SK-N-SH (cell line): Measurements from ENCODE around the gene CLCA4. TPM values are rescaled to one million over a fixed set of nuclear protein-coding genes. Genes with fewer than 3 reads are reported as not detected.

Source experiments
- CTCF ChIA-PET: fragments of 300-600, 350-600 bp; formaldehyde crosslinking; extraction: SDS; loops from one replicate; lab custom pipeline; 2021; lab: Yijun Ruan, JAX
- POLR2A ChIA-PET: fragments of 350-600 bp; sonication (Branson Sonifier 250); formaldehyde crosslinking; extraction: SDS; loops from one replicate; lab custom pipeline; 2020; ENCODE audit warnings: antibody characterized with exemption, inconsistent platforms; lab: Yijun Ruan, JAX
- DNase-seq: peaks from one replicate; pipeline ENCODE4 v3.0.0; 2012
- H2AFZ ChIP-seq: fragments of 200-600 bp; sonication (generic); 2 replicates; pipeline ENCODE4 v1.8.1; 2016; ENCODE audit warnings: antibody characterized with exemption, mild to moderate bottlenecking, low read depth
- H3F3A ChIP-seq: fragments of 200-600 bp; sonication (generic); replicated peaks from 2 replicates; pipeline ENCODE3; 2016; ENCODE audit warnings: antibody characterized with exemption, mild to moderate bottlenecking; ENCODE audit not compliant: insufficient read depth
- H3K27ac ChIP-seq, 2 experiments: fragments of 200-500 bp in 1 of 2; fragments of 200-600 bp in 1 of 2; sonication (Bioruptor generic) in 1 of 2; sonication (generic), shearing (Covaris generic) in 1 of 2; 2 replicates each; pipeline versions ENCODE4 v1.5.1 to v1.6.1; 2014 to 2016; ENCODE audit warnings: low read depth in 2 of 2, inconsistent platforms in 1 of 2, low read length in 1 of 2, mild to moderate bottlenecking in 1 of 2, mixed read lengths in 1 of 2
- H3K27me3 ChIP-seq: fragments of 200-600 bp; sonication (generic), shearing (Covaris generic); 2 replicates; pipeline ENCODE4 v1.6.1; 2016; ENCODE audit warnings: mixed run types; ENCODE audit not compliant: insufficient read depth
- H3K36me3 ChIP-seq, 2 experiments: fragments of 200-500 bp in 1 of 2; fragments of 200-600 bp in 1 of 2; sonication (Bioruptor generic) in 1 of 2; sonication (generic) in 1 of 2; replicated peaks in 1 of 2; 2 replicates each; pipeline versions ENCODE3 to v1.5.1; 2014 to 2016; ENCODE audit warnings: low read length in 1 of 2, mild to moderate bottlenecking in 1 of 2; ENCODE audit not compliant: insufficient read depth in 2 of 2, control insufficient read depth in 1 of 2
- H3K4me1 ChIP-seq, 2 experiments: fragments of 200-500 bp in 1 of 2; fragments of 200-600 bp in 1 of 2; sonication (Bioruptor generic) in 1 of 2; sonication (generic), shearing (Covaris generic) in 1 of 2; 2 replicates each; pipeline versions ENCODE4 v1.5.1 to v1.6.1; 2014 to 2016; ENCODE audit warnings: low read depth in 1 of 2, low read length in 1 of 2, mixed run types in 1 of 2; ENCODE audit not compliant: insufficient read depth in 2 of 2, control insufficient read depth in 1 of 2
- H3K4me2 ChIP-seq: fragments of 200-600 bp; sonication (generic), shearing (Covaris generic); 2 replicates; pipeline ENCODE4 v1.6.1; 2017; ENCODE audit warnings: mixed run types
- H3K4me3 ChIP-seq, 2 experiments: fragments of 200-500 bp in 1 of 2; fragments of 200-600 bp in 1 of 2; sonication (Bioruptor generic) in 1 of 2; sonication (generic), shearing (Covaris generic) in 1 of 2; 2 replicates each; pipeline versions ENCODE4 v1.5.1 to v1.8.1; 2014 to 2016; ENCODE audit warnings: low read depth in 2 of 2, inconsistent platforms in 1 of 2, low read length in 1 of 2, mild to moderate bottlenecking in 1 of 2, mixed read lengths in 1 of 2, moderate library complexity in 1 of 2
- H3K79me2 ChIP-seq: fragments of 200-600 bp; sonication (generic); 2 replicates; pipeline ENCODE4 v1.8.1; 2017; ENCODE audit warnings: mild to moderate bottlenecking; ENCODE audit not compliant: insufficient read depth
- H3K9ac ChIP-seq: fragments of 200-600 bp; sonication (generic); 2 replicates; pipeline ENCODE4 v1.6.1; 2017; ENCODE audit warnings: mixed run types
- H3K9me2 ChIP-seq: fragments of 200-600 bp; sonication (generic); 2 replicates; pipeline ENCODE4 v1.6.1; 2017; ENCODE audit warnings: mixed run types
- H3K9me3 ChIP-seq: fragments of 200-600 bp; sonication (generic); 2 replicates; pipeline ENCODE4 v1.6.1; 2017; ENCODE audit warnings: mixed run types, mild to moderate bottlenecking, moderate library complexity
- H4K20me1 ChIP-seq: fragments of 200-600 bp; sonication (generic); 2 replicates; pipeline ENCODE4 v1.6.1; 2017; ENCODE audit warnings: mild to moderate bottlenecking, mixed run types; ENCODE audit not compliant: insufficient read depth
- ELF1 ChIP-seq: IDR thresholded peaks from 2 replicates; pipeline ENCODE4 v1.4.0; 2012
- FOSL2 ChIP-seq: IDR thresholded peaks from 2 replicates; pipeline ENCODE4 v1.4.0; 2012; ENCODE audit warnings: low read depth, mild to moderate bottlenecking, moderate library complexity, borderline replicate concordance
- GATA2 ChIP-seq: sonication (generic); formaldehyde crosslinking; IDR thresholded peaks from 2 replicates; pipeline ENCODE4 v1.5.0; 2020; ENCODE audit warnings: mild to moderate bottlenecking, missing genetic modification reagents
- RAD21 ChIP-seq: IDR thresholded peaks from 2 replicates; pipeline ENCODE4 v1.6.1; 2012; ENCODE audit warnings: mild to moderate bottlenecking, low read length
- RCOR1 ChIP-seq: fragments of 150-350 bp; IDR thresholded peaks from 2 replicates; pipeline ENCODE4 v1.6.1; 2017; ENCODE audit warnings: antibody characterized with exemption, low read length
- RFX5 ChIP-seq: IDR thresholded peaks from 2 replicates; pipeline ENCODE4 v1.6.1; 2012; ENCODE audit warnings: mild to moderate bottlenecking, improper control_type of control experiment, low read length
- SIN3A ChIP-seq: IDR thresholded peaks from 2 replicates; pipeline ENCODE4 v1.6.1; 2012; ENCODE audit warnings: low read depth, mild to moderate bottlenecking, low read length, moderate library complexity, borderline replicate concordance
- TAF1 ChIP-seq: IDR thresholded peaks from 2 replicates; pipeline ENCODE4 v1.6.1; 2012; ENCODE audit warnings: low read depth, mild to moderate bottlenecking, low read length, moderate library complexity, borderline replicate concordance
- TCF12 ChIP-seq: IDR thresholded peaks from 2 replicates; pipeline ENCODE4 v1.4.0; 2012
- WGBS: methylation state at CpG from one replicate; pipeline ENCODE4 v1.1.6; 2017; ENCODE audit warnings: low lambda C conversion rate; 5-methylcytosine and 5-hydroxymethylcytosine counted together
- polyA plus RNA-seq, 3 experiments: library from polyadenylated mRNA; depleted of rRNA; stranded (reverse); fragments of >200 nt; gene quantifications; 2 replicates each; pipeline ENCODE4 v1.2.3, GENCODE V29; 2012
- TF ChIP-seq, protein P1 (sequence below): IDR thresholded peaks from 2 replicates; pipeline ENCODE4; 2012
- TF ChIP-seq, protein P2 (sequence below): fragments of 150-350 bp; IDR thresholded peaks from 2 replicates; pipeline ENCODE4 v1.6.1; 2017; ENCODE audit warnings: antibody characterized with exemption, low read length, low read depth, borderline replicate concordance
- TF ChIP-seq, protein P3 (sequence below): IDR thresholded peaks from 2 replicates; pipeline ENCODE4 v1.4.0; 2012; ENCODE audit warnings: low read depth, borderline replicate concordance

The CLCA4 gene
- polyA plus RNA-seq, 1 of the 3 experiments (the other 2 are of a cell fraction), result not detected

DNA sequence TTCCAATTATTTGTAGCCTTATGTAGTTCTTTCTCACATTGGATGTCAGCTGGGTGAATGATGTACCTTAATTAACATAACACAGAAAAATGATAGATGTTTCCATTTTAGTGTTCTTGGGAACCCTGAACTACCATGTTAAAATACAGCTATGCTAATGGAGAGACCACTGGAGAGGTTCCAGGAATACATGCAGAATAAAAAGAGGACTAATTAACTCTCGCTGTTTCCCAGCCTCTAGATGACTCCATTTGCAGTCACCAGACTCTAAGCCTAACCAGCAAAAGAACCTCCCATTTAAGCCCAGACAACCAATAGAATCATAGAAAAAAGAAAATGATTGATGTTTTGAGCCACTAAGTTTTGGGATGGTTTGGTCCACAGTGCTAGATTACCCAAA lies 36.2 kb downstream of the CLCA4 start (continued):
- TF ChIP-seq, protein P1, sequence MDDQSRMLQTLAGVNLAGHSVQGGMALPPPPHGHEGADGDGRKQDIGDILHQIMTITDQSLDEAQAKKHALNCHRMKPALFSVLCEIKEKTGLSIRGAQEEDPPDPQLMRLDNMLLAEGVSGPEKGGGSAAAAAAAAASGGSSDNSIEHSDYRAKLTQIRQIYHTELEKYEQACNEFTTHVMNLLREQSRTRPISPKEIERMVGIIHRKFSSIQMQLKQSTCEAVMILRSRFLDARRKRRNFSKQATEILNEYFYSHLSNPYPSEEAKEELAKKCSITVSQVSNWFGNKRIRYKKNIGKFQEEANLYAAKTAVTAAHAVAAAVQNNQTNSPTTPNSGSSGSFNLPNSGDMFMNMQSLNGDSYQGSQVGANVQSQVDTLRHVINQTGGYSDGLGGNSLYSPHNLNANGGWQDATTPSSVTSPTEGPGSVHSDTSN, result no peak
- TF ChIP-seq RAD21 (no peak), FOSL2 (no peak), TAF1 (no peak), SIN3A (no peak)
- TF ChIP-seq, protein P2, sequence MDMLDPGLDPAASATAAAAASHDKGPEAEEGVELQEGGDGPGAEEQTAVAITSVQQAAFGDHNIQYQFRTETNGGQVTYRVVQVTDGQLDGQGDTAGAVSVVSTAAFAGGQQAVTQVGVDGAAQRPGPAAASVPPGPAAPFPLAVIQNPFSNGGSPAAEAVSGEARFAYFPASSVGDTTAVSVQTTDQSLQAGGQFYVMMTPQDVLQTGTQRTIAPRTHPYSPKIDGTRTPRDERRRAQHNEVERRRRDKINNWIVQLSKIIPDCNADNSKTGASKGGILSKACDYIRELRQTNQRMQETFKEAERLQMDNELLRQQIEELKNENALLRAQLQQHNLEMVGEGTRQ, result no peak
- TF ChIP-seq, all 33 proteins: peak for 0

- 4% methylated on average over 3 of the region's 3 CpGs for WGBS
- Histone ChIP-seq H3K79me2 (no peaks in the 10 kb centered on the region), H3K4me2 (no peak overlapping the region), H3K4me1 (no peaks in the 10 kb centered on the region), H3K9ac (no peak overlapping the region), H4K20me1 (no peaks in the 10 kb centered on the region), H3K27me3 (no peaks in the 10 kb centered on the region), H2AFZ (no peak overlapping the region), H3K4me3 (no peak overlapping the region), H3F3A (no peaks in the 10 kb centered on the region), H3K9me3 (no peaks in the 10 kb centered on the region; the same call in 1 of the 2 replicates), H3K27ac (no peak overlapping the region), H3K36me3 (no peaks in the 10 kb centered on the region), H3K9me2 (no peaks in the 10 kb centered on the region)
- POLR2A ChIA-PET, result no interaction called here
- TF ChIP-seq ELF1, result no peak
- no peak for TF ChIP-seq FOSL2
- no peak for TF ChIP-seq RCOR1
- TF ChIP-seq RFX5, result no peak
- TF ChIP-seq, protein P3, sequence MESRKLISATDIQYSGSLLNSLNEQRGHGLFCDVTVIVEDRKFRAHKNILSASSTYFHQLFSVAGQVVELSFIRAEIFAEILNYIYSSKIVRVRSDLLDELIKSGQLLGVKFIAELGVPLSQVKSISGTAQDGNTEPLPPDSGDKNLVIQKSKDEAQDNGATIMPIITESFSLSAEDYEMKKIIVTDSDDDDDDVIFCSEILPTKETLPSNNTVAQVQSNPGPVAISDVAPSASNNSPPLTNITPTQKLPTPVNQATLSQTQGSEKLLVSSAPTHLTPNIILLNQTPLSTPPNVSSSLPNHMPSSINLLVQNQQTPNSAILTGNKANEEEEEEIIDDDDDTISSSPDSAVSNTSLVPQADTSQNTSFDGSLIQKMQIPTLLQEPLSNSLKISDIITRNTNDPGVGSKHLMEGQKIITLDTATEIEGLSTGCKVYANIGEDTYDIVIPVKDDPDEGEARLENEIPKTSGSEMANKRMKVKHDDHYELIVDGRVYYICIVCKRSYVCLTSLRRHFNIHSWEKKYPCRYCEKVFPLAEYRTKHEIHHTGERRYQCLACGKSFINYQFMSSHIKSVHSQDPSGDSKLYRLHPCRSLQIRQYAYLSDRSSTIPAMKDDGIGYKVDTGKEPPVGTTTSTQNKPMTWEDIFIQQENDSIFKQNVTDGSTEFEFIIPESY, result no peak
- no peak for TF ChIP-seq GATA2
- TF ChIP-seq, protein P2, result no peak
- no peak for TF ChIP-seq TCF12
- CTCF ChIA-PET, result no interaction called here
- DNase-seq, result no peak
Observed at GRCh38 chr1:86583593-86583992, 36.7 kb downstream of the CLCA4 start.
